Activated CD4-positive, alpha-beta T cell treated with anti-CD3 and anti-CD28 coated beads, Interleukin-2, amount 50 U/mL, for 16 hours (primary cell): Measurements from ENCODE around the gene KTI12.
"Not testable (repeated sequence)": the region's sequence is repeated elsewhere in the genome, so short reads cannot be mapped to it uniquely, and the experiment has no call there.

Experiments
- DNase-seq: peaks from one replicate; pipeline ENCODE4 v3.0.0-alpha.2; 2020

Gene KTI12

GRCh38 chr1:52037909-52038308, 4.3 kb upstream of the KTI12 start:
- DNase-seq, result no peak

DNA sequence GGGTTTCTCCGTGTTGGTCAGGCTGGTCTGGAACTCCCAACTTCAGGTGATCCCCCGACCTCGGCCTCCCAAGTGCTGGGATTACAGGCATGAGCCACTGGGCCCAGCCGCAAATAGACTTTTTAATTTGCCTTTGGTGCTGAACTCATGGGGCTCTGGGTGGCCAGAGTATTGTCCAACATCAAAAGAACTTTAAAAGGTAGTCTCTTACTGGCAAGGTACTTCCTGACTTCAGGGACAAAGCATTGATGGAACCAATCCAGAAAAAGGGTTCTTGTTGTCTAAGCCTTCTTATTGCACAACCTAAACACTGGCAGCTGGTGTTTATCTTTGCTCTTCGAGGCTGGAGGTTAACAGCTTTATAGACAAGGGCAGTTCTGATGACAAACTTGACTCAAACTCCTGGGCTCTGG, 3.8 kb upstream of the KTI12 start:
- DNase-seq, result no peak

DNA sequence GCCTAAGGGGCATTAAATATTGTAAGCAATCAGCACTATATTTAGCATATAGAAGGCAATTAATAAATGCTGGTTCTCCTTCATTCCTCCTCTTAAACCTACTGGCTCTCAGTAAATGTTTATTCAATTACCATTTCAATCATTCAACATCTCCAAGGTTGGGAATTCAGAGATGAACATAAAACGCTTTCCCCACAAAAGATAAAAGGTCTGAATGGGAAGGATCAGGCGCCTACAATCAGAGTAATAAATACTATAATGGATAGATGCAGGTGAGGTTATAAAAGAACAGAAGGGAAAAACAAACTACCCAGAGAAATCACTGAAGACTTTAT, 407 bp upstream of the KTI12 start:
- no peak for DNase-seq

DNA sequence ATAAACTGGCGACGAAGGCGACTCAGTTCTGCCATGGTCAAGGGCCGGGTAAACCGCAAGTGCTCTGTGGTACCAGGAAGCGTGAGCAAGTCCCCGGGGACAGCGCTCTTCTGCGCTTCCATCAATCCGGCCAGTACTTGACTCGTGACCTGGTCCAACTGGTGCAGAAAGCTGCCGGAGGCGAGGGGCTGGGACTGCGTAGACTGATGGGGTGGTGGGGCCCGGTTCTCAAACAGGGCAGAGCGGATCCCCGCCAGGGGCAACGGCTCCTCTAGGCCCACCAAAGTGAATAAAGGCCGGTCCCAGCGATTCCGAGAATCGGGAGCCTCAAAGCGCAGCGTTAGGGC, 852 bp downstream of the KTI12 start:
- DNase-seq, result peak; percentile 32

DNA sequence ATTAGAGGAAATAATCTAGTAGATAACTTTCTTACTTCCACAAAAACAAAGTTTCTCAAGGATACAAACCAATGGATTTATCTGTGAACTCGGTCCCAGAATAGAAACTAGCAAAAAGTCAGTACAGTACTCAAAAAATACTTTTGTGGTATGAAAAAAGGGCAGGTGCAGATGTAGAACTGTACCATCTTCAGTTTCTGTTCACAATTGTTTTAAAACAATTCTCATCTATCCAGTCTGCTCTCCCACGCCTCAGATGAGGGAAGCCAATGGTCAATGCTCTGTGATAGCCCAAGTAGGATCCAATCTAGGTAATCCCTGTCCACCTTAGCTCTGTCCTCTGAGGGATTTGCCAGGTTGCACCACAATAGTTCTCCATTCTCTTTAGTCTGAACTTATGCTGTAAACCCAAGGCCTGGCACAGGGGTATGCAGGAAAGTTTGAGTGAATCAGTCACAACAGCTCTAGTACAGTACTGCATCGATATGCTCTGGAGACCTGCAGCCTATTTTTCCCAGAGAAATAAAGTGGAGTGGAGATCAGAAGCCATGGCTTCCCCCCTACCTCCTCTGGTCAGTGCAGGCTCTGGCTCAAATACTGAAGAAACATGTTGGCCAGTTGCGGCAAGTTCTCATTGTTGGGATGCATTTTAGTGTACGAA, 1.4 kb downstream of the KTI12 start:
- DNase-seq, result no peak

GRCh38 chr1:52028839-52029238, 4.8 kb downstream of the KTI12 start:
- not testable (repeated sequence) for DNase-seq

- no peak for DNase-seq
These were observed 5.3 kb downstream of the KTI12 start for GRCh38 chr1:52028328-52028727.

DNA sequence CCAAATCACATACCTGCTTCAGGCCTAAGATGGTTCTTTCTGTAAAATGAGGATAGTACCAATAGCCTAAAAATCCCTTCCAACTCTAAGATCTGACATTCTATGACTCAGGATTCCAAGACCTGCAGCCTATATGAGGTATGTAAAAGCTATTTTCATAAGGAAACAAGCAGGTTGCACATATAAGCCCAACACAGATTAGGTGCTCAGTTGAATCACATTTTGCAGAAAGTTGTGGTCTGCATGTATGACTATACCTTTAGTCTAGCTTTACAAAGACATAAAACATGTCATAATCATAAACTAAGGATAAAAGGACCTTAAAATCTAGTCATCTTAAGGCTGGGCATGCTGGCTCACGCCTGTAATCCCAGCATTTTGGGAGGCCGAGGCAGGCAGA, 7.3 kb downstream of the KTI12 start:
- DNase-seq, result no peak

- no peak for DNase-seq
These were observed 11.5 kb downstream of the KTI12 start for GRCh38 chr1:52022133-52022532.

- DNase-seq, result no peak
These were observed 25.4 kb downstream of the KTI12 start for GRCh38 chr1:52008071-52008809.

- DNase-seq, result no peak
These were observed 26.2 kb downstream of the KTI12 start for GRCh38 chr1:52007215-52008002.

DNA sequence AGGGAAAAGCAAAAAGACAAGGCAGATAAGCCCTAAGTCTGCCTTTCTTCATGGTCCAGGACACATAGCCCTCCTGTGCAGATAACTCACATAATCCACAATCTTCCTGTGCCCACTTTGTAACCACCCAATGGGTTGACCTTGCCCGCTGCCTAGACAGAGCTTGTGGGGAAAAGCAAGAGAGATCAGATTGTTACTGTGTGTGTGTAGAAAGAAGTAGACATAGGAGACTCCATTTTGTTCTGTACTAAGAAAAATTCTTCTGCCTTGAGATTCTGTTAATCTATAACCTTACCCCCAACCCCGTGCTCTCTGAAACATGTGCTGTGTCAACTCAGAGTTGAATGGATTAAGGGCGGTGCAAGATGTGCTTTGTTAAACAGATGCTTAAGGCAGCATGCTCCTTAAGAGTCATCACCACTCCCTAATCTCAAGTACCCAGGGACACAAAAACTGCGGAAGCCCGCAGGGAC, 27.5 kb downstream of the KTI12 start:
- DNase-seq, result not testable (repeated sequence)

DNA sequence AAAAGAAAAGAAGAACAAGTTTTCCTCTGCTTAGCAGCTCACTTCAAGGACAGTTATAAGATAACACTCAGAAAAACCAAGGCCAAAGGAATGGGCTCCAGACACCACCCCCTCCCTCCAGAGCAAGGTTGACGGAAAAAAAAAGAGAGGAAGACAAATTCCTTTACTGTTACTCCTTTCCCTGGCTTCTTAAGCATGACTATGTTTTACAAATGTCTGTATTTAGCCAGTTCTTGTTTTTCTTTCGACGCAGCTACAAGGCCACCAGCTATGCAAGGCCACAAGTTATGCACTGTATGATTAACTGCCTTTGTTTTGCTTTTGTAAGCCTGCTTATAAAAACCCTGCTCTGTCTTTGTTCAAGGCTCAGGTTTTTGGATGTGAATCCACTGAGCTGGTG, 28.1 kb downstream of the KTI12 start:
- not testable (repeated sequence) for DNase-seq

DNA sequence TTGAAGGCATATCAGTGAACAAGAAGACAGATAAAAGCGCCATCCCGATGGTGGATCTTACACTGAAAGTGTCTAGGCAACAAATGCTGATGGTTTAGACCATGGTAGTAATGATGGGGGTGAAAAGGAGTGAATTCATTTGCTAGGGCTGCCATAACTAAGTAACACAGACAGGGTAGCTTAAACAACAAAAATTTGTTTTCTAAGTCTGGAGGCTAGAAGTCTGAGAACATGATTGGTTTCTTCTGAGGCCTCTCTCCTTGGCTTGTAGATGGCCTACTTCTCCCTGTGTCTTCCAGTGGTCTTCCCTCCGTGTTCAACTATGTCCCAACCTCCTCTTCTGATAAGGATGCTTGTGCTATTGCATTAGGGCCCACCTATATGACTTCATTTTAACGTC, 29.7 kb downstream of the KTI12 start:
- no peak for DNase-seq

DNA sequence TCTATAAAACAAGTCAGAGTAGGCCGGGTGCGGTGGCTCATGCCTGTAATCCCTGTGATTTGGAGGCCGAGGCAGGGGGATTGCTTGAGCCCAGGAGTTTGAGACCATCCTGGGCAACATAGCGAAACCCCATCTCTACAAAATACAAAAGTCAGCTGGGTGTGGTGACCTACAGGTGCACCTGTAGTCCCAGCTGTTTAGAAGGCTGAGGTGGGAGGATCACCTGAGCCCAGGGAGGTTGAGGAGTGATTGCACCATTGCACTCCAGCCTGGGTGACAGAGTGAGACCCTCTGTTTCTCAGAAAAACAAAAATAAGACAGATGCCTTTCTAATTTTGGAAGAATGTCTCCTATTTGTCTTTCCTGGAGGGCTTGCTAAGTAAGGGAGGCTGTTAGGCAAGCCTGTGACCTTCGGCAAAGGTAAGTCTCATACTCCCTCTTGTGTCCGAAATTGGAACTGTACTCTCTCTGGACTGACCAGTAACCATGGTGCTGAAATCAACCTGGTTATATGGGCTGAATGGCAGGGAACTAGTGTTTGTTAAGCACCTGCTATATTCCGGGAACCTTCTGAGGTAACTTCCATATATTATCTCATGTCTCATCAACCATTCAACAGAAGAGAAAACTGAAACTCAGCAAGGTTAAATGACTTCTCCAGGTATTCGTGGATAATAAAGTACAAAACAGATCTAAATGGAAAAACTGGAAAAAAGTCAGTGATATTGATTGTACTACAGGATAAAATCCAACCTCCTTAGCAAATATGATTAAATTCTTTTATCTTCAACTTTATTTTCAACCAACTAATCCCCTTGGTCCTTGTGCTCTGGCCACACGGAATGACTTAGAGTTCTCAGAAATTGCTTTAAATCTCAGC, 31.3 kb downstream of the KTI12 start:
- peak; percentile 84 for DNase-seq

DNA sequence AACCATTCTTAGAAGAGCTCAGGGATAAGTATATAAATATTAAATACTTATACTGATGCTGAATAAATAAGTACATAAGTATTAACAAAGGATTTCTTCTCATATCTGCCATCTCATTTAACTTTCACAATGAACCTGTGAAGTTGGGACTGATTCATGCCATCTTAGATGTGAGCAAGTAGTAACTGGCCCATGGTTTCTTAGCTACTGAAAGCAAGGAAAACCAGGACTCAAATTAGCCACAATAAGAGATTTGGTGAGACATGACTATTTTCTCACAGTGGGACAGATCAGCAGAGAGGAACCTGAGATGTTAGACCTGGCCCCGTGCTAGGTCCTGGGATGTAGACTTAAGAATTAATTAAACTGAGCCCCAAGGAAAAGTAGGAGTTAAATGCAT, 34.9 kb downstream of the KTI12 start:
- DNase-seq, result no peak

DNA sequence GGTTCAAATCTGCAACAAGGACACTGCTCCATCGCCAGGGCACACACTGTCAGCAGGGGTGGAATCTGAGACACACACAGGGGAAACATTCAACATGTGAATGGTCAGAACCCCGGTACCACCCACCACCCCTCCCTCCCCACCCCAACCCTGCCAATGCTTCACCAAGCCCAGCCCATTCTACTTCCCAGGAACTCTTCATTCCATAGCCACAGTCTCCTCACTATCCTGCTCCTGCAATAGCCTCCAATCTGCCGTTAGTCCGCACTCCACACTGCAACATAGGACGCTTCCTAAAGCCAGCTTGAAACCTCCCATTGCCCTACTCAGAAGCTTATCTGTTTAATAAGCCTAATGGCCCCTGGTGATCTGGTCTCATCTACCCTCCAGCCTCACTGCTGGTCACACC, 35.6 kb downstream of the KTI12 start:
- no peak for DNase-seq

GRCh38 chr1:51990478-51990965, 43.1 kb downstream of the KTI12 start, which contains the start of gene RAB3B:
Gene RAB3B, minus strand, starts transcription at chr1:51990700. Its CDS starts 13,583 bp downstream, at chr1:51977117.
- peak; percentile 63 for DNase-seq

GRCh38 chr1:51989582-51990477, 43.8 kb downstream of the KTI12 start:
- no peak for DNase-seq

GRCh38 chr1:51988254-51988653, 45.4 kb downstream of the KTI12 start:
- no peak for DNase-seq

DNA sequence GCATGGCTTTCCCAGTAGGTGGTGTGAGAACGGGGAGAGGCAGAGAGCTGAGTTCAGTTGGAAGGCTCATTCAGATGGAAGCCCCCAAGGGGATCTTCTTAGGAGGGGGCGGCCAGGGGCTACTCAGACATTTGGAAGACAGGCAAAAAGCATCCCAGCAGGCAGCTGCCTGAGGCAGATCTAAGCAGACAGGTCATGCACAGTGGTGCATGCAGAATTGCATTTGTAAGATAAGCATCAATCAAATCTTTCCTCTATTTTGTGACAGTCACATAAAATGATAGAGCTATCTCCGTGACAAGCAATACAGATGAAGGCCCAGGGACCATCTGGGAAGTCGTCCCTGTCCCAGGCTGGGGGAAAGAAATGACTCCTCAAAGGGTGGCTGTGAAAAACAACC, 46.9 kb downstream of the KTI12 start:
- DNase-seq, result no peak

DNA sequence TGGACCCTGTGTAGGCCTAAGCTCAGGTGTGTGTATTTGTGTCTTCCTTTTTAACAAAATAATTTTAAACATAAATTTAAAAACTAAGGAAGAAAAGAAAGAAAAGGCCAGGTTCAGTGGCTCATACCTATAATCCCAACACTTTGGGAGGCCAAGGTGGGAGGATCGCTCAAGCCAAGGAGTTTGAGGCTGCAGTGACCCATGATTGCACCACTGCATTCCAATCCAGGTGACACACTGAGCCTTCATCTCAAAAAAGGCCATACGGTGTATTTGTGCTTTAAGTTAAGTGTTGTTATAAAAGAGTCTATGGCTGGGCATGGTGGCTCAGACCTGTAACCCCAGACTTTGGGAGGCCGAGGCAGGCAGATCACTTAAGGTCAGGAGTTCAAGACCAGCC, 51.4 kb downstream of the KTI12 start:
- DNase-seq, result no peak
